Stimulated activated CD8-positive, alpha-beta memory T cell treated with anti-CD3 and anti-CD28 coated beads, Interleukin-4, amount 100 ng/mL, for 4 hours (primary cell): ENCODE data around the gene CCDC148.
"Not testable (repeated sequence)": the region's sequence is repeated elsewhere in the genome, so short reads cannot be mapped to it uniquely, and the experiment has no call there.

ENCODE experiments used
- DNase-seq, 2 donors: peaks; one replicate each; pipeline ENCODE4 v3.0.0-alpha.2; 2020; ENCODE audit warnings: low read depth in 2 of 2, low spot score in 1 of 2

The CCDC148 gene

GRCh38 chr2:158366342-158366741 lies 90.2 kb downstream of the CCDC148 start:
- DNase-seq = no peak

DNA sequence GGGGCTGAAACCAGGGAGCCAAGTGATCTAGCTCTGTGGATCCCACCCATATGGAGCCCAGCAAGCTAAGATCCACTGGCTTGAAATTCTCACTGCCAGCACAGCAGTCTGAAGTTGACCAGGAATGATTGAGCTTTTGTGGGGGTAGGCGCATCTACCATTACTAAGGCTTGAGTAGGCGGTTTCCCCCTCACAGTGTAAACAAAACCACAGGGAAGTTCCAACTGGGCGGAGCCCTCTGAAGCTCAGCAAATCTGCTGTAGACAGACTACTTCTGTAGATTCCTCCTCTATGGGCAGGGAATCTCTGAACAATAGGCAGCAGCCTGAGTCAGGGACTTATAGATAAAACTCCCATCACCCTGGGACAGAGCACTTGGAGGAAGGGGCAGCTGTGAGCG lies 96.7 kb downstream of the CCDC148 start:
- no peak for DNase-seq

DNA sequence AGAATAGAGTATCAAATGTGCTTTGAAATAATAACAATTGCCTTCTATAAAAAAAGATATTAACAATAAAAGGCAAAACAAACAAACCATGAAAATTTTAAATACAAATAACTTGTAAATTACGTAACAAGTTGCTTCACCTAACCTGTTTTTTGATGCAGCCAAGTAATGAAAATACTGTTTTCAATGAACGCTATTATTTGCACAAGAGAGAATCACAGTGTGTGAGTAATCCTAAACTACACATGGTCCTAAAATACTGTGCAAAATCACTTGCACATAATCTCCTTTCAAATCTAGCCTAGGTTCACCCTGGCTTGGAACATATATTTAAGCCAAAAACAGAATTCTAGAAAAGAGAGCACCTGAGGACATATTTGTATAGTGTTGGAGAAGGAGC lies 98.9 kb downstream of the CCDC148 start:
- no peak for DNase-seq

DNA sequence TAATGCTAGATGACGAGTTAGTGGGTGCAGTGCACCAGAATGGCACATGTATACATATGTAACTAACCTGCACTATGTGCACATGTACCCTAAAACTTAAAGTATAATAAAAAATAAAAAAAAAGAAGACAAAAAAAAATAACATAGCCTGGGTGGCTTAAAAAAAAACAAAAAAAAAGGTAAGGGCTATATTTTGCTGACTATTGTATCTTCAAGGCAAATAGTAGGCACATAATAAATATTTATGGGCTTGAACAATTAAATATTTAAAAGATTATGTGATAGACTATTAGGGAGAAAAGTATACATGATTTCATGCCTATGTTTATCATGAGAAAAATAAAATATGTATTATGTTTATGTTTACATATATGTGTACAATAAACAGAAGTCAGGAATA lies 99.4 kb downstream of the CCDC148 start:
- DNase-seq = no peak

DNA sequence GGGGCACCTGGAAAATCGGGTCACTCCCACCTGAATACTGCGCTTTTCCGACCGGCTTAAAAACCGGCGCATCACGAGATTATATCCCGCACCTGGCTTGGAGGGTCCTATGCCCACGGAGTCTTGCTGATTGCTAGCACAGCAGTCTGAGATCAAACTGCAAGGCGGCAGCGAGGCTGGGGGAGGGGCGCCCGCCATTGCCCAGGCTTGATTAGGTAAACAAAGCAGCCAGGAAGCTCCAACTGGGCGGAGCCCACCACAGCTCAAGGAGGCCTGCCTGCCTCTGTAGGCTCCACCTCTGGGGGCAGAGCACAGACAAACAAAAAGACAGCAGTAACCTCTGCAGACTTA lies 105.1 kb downstream of the CCDC148 start:
- not testable (repeated sequence) for DNase-seq

DNA sequence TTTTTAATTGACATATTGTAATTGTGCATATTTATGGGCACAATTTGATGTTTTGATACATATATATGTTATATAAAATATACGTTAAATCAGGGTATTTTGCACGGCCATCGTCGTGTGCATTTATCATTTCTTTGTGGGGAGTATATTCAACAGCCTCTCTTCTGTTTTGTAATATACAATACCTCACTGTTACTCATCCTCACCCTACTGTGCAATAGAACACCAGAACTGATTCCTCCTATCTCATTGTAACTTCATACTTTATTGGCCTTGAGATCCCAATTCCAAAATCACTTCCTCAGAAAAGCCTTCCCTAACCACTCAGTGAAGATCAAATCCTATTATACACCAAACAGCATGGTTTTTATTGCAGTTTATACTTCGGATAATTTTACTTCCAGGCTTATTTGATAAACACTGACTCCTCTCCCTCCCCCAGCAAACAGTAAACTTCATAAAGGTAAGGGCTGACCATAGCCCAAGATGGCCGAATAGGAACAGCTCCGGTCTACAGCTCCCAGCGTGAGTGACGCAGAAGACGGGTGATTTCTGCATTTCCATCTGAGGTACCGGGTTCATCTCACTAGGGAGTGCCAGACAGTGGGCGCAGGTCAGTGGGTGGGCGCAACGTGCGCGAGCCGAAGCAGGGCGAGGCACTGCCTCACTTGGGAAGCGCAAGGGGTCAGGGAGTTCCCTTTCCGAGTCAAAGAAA lies 105.6 kb downstream of the CCDC148 start:
- DNase-seq = not testable (repeated sequence)

DNA sequence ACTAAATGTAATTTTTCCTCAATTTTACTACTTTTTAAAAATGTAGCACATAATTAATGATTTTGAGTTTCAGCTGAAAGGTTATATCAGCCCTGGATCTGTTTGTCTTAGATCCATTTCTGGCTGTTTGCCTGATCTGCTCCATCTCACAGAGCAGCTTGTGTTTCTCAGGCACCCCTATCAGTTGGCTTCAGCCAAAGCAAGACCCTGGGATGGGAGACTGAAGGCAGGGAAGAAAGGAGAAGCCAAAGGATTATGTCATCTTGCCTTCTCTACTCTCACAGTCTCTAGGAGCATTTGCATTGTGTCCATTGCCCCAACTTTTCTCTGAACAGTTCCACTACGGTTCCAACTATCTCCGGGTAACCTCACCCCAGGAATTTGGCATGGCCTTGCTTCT lies 110.5 kb downstream of the CCDC148 start:
- no peak for DNase-seq

- no peak for DNase-seq
Measured at GRCh38 chr2:158339513-158339912, 117.0 kb downstream of the CCDC148 start.

DNA sequence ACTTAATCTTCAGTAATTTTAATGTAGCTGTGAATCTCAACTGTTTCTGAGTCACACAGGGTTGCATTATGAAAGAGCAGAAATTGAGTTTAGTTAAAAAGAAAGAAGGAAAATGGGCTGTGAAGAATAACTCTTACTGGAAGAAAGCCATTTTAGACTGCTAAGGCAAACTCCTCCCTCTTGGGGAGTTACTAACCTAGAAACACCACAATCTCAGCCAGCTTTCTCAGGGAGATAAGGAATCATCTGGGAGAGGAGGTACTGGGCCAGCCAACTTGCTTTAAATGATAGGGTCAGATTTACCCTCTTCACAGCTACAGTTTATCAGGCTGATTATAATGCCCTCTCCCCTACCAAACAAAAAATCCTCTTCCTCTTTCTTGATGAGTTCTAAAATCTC lies 119.5 kb downstream of the CCDC148 start:
- DNase-seq = no peak

DNA sequence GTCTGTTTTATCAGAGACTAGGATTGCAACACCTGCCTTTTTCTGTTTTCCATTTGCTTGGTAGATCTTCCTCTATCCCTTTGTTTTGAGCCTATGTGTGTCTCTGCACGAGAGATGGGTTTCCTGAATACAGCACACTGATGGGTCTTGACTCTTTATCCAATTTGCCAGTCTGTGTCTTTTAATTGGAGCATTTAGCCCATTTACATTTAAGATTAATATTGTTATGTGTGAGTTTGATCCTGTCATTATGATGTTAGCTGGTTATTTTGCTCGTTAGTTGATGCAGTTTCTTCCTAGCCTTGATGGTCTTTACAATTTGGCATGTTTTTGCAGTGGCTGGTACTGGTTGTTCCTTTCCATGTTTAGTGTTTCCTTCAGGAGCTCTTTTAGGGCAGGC lies 124.8 kb downstream of the CCDC148 start:
- DNase-seq = not testable (repeated sequence)

- DNase-seq = no peak
Measured at GRCh38 chr2:158325782-158326340, 130.7 kb downstream of the CCDC148 start.

- no peak for DNase-seq
Measured at GRCh38 chr2:158325031-158325781, 131.3 kb downstream of the CCDC148 start.

GRCh38 chr2:158323381-158323780 lies 133.2 kb downstream of the CCDC148 start:
- DNase-seq = no peak

- no peak for DNase-seq
Measured at GRCh38 chr2:158321264-158321663, 135.3 kb downstream of the CCDC148 start.

- no peak for DNase-seq
Measured at GRCh38 chr2:158319269-158319668, 137.3 kb downstream of the CCDC148 start.

GRCh38 chr2:158317642-158318041 lies 138.9 kb downstream of the CCDC148 start:
- DNase-seq = no peak

DNA sequence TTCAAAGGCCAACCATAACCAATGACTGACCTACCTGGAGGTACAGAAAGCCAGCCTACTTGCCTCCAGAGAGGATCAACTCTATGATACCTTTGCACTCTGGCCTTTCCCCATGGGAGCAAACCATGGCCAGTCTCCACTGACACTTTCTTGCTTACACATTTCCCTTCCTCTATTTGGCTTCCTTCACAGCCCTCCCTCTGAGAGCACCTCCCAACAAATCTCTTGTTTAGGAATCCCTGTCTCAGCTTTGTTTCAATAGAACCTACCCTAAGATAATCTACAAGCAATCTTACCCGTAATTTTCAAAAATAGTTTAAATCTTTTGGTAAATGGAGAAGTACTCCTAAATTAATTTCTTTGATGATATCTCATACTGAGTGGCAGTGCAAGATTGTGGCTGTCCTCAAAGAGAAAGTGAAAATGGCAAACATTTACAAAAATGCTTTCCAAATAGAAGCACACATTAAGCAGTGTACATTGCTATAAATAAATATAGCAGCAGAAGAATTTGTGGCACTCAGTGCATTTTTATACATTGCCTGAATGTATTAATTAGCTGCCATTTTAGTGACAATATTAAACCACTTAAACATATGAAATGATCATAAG lies 140.6 kb downstream of the CCDC148 start:
- DNase-seq = no peak

DNA sequence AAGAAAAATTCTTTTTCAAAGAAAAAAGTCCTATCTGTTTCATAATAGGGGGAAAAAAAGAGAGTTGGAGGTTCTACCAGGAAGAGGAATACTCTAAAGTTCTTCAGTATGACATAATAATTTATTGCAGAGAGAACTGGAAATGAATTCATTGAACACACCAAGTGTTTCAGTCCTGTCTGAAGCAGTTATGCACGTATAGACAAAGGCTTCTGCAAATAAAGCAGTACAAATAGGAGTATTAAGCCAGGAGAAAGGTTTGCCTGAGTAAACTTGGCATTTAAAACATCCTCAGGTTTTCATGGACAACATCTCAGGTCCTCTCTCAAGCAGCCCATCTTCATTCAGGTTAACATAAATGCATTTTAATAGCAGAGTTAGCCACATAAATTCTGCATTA lies 141.6 kb downstream of the CCDC148 start:
- DNase-seq = no peak

DNA sequence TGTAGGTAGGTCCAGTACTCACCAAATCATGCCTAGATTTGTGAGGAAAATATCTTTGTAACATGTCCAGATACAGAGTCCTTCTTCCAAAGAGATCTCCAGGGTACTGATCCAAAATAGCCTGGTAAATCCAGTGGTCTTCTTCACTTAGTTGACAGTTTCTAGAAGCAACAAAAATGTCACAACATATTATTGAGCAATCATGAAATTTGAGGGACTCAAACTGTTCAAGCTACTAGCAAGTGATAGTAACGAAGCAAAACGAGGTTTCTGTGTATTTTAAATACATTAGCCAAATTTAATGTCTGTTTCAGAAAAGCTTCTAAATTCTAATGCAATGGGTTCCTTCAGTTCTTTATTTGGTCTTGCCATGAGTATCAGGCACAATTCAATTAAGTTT lies 142.8 kb downstream of the CCDC148 start:
- DNase-seq = no peak

DNA sequence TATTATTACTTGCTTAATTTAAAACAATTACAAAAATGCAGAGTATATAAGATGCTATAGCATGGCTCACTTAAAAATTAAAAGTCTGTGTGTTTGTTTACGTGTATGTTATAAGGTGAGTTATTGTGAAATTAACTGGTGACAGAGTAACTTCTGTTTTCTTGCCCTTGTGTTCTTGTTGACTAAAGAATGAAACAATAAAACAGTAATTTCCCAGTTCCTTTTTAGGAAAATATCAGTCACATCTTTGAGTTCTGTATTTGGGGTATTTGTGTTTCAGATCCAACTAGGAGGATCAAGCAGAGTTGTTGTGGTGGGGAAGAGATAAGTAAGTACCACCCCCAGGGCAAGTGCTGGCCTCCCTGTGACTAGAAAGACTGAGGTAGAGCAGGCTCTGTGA lies 143.6 kb downstream of the CCDC148 start:
- DNase-seq = no peak

DNA sequence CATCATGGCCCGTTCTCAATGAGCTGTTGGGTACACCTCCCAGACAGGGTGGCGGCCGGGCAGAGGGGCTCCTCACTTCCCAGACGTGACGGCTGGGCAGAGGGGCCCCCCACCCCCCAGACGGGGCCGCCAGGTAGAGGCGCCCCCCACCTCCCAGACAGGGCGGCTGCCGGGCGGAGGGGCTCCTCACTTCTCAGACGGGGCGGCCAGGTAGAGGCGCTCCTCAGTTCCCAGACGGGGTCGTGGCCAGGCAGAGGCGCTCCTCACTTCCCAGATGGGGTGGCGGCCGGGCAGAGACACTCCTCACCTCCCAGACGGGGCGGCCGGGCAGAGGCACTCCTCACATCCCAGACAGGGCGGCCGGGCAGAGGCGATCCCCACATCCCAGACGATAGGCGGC lies 146.1 kb downstream of the CCDC148 start:
- DNase-seq = not testable (repeated sequence)

- DNase-seq = no peak
Measured at GRCh38 chr2:158305501-158305900, 151.1 kb downstream of the CCDC148 start.
